NOMO-1 treated with DMSO at 0.1 percent for 48 hours (cell line): Measurements from ENCODE around the gene RAPGEF2.

Source experiments
- DNase-seq: peaks from one replicate; lab custom pipeline; 2025; ENCODE audit not compliant: unreplicated experiment; lab: John Stamatoyannopoulos, UW

The RAPGEF2 gene

DNA sequence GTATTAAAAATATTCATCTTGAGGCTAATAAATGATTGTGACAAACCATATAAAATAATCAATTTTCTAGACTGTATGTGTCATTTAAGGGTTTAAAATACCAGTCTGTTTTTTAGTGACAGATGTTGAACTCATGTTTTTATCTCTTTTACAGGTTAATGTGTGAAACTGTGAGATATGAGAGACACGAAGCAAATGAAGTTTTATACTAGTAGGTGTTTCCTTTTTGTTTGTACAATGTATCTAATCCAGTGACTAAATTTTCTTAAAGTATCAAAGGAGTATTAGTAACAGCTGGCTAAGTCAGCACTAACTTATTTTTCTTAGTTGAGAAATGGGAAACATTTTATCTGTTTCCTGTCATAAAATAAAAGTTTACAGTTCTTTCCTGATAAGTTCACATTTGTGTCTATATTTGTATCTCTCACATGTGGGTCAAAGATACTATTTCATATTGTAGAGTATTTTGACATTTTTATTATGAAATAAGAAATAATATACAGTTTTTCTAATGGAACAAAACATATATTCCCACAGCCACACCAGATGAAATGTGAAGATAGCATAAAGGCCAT lies 90.3 kb downstream of the RAPGEF2 start:
- DNase-seq: no peak

DNA sequence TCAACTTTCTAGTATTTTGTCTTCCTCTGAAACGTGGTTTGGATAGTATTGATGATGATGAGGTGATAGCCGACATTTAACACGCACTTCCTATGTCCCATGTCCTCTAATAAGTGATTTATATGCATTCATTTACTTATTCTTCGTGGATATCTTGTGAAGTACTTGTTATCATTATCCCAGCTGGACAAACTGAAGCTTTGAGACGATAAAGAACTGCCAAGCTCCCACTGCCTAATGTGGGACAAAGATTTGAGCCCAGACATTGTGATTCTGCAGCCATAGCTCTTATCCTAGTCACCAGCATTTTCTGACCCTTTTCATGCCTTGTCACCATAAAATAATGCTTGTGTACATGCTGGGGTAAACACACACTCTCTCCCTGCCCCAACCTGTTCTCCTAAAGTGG lies 92.5 kb downstream of the RAPGEF2 start:
- DNase-seq: no peak

GRCh38 chr4:159197260-159197884 lies 94.5 kb downstream of the RAPGEF2 start:
- no peak for DNase-seq

DNA sequence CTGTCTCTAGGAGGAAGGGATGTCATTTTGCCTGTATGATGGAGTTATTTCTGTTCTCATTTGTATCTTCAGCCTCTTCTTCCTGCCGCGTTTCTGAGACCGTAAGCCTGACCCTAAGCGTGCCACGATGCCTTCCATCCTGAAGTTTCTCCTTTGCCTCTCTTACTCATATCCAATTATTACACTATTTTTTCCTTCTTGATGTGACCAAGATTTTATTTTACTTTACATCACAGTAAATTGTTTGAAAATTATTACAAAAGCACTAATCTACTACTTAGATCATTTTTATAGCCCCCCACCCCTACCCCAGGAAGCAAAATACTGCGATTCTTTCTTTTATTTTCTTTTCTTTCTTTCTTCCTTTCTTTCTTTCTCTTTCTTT lies 95.0 kb downstream of the RAPGEF2 start:
- no peak for DNase-seq

DNA sequence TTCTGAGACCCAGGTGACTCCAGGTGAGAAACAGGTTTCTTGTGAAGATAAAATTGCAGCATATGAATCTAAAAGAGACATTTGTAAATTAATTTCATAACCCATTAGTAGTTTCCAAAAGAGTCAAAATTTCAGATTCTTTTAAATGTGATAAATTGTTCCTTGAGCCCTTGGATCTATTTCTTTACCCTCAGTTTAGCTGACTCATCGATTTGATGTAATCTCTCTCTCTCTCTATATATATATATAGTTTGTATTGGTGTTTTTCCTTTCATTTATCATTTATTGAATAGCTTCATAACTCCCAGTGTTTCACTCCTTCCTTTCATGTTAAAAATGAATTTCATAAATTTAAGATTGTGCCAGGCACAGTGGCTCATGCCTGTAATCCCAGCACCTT lies 96.9 kb downstream of the RAPGEF2 start:
- no peak for DNase-seq

DNA sequence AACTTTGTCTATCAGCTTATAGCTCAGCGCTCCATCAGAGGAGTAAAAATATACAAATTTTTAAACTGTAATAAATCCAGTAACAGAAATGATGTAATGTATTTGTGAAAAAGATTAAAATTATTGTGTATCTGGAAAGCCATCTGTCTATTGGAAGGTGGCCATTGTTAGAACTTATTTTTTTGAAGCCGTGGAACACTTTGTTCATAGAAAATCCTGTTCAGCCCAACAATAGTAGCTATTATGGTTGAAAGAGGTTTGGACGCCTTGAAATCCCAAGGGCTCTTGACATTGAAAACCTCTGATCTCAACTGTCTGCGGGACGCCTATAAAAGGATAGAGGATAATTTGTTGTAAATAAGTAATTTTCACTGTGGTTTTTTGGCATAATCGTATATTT lies 98.3 kb downstream of the RAPGEF2 start:
- DNase-seq: no peak

DNA sequence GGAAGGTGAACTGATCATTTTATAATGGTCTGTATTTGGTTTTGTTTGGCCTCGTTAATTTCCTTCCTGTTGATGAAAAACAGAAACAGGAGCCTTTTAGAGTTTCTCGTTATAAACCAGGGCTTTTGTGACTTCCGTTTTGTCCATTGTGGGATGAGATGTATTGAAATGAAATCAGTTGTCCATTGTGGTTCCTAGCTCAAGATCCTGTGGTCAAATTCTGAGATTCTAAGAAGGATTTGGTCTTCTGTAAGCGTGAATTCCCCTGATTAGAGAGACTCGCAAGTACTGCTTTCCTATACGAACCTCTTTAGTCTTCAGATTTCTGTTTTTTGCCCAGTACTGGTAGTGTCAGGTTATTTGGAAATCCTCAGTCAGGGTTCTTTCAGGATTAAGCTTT lies 101.7 kb downstream of the RAPGEF2 start:
- no peak for DNase-seq

DNA sequence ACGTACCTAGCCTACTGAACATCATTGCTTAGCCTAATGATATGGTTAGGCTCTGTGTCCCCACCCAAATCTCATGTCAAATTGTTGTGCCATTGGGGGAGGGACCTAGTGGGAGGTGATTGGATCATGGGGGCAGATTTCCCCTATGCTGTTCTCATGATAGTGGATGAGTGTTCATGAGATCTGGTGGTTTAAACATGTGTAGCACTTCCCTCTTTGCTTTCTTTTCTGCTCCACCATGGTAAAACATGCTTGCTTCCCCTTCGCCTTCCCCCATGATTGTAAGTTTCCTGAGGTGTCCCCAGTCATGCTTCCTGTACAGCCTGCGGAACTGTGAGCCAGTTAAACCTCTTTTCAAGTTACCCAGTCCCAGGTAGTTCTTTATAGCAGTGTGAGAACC lies 102.6 kb downstream of the RAPGEF2 start:
- DNase-seq: no peak

DNA sequence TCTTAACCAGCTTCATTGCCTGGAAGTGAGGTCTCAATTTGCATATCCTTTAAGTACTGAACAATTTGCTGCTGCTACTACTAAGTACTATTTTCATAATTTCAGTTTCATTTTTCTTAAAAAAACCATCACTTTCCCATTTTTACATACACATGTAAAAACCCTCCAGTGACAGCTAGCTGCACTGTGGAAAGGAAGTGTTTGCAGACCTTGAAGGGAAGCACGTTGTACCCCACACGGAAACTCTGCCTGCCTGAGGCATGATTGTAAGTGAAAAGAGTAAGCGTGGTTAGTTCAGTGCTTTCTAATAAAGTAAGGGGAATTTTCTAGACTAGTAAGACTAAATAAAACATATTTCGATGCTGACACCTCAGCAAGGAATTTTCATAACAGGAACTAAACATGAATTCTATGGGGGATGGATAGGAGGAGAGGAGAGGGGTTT lies 103.6 kb downstream of the RAPGEF2 start:
- no peak for DNase-seq

GRCh38 chr4:159209249-159209648 lies 106.4 kb downstream of the RAPGEF2 start:
- DNase-seq: no peak

GRCh38 chr4:159210975-159211374 lies 108.1 kb downstream of the RAPGEF2 start:
- no peak for DNase-seq

DNA sequence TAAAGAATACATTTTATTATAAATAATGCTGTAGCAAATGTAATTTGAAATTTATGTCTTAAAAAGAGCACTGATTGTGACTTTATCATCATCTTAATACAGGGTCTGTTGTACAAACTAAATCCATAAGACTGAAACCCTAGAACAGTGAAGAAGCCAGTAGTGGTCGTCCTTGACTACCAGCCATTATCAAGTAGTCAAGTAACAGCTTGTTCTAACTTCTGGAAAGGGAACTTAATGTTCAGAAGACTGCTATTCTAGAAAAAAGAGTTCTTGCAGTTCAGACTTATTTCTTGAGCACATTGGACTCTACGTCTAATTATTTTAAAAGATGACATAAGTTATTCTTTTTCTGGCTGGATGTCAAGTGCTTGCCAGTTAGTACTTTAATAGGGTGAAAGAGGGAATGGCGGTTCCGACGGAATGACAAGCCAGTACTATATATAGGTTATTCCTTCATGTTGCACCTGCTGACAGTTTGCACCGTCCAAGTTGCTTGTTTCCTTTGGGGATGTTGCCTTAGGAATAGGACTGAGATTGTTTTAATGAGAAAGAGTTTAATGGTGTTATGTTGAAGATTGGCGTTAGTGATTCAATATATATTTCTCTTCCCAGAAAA lies 109.9 kb downstream of the RAPGEF2 start:
- DNase-seq: no peak

- no peak for DNase-seq
These were observed 114.0 kb downstream of the RAPGEF2 start for GRCh38 chr4:159216834-159217233.

GRCh38 chr4:159219862-159220261 lies 117.0 kb downstream of the RAPGEF2 start:
- DNase-seq: no peak

GRCh38 chr4:159220353-159220752 lies 117.5 kb downstream of the RAPGEF2 start:
- no peak for DNase-seq

DNA sequence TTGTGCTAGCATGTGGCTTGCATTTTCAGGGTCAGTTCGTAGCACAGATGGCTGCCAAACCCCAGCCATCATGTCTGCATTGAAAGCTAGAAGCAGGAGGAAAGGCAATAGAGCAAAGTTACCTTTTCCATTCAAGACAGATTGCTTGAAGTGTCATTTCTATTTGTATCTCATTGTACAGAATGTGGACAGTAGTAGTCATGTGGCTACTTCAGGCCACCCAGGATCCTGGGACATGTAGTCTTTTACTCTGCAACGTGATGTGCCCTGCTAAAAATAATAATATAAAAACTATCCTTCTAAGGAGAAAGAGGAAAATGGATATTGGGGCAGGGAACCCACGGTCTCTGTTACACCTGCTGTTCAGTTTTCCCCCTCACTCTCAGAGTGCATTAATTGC lies 118.4 kb downstream of the RAPGEF2 start:
- no peak for DNase-seq

DNA sequence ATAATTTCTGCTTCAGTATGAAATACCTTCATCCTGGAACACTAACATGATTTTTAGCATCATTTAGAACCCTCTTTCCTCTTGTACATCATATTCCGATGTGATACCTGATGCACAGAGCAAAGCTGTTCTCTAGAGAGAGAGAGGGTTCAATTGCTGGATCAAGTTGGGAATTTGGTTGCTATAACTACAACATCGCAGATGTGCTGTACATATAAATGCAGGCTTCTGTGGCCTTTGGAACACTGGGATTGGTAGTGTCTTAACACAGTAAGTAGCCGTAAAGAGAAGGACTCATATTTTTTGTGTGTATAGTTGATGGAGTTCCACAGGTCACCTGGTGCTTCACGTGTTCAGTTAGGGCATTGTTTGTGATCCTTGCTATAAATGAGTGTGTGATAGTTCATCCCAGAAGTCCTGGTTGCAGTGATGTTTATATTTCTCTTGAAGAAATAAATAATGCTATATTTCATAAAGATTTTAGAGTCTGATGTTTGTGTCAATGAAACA lies 119.2 kb downstream of the RAPGEF2 start:
- no peak for DNase-seq

GRCh38 chr4:159224408-159224807 lies 121.5 kb downstream of the RAPGEF2 start:
- no peak for DNase-seq

GRCh38 chr4:159227378-159227777 lies 124.5 kb downstream of the RAPGEF2 start:
- DNase-seq: no peak

- DNase-seq: no peak
These were observed 125.1 kb downstream of the RAPGEF2 start for GRCh38 chr4:159227984-159228383.

DNA sequence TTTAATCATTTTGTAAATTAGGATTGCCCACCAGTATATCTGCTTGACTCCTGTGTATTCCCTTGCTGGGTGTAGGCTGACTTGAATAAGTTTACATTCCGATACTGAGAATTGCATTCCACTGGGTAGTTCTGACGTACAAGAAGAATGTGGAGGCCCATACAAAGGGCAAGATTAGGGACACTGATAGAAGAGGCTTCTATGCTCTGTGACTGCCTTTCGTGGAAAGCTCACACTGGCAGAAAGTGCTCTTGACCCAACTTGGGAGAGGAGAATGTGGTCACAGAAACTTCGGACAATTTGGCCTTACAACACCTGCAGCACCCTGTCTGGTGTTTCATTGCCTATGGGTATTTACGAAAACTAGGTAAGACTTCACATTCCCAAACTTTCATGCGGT lies 126.3 kb downstream of the RAPGEF2 start:
- no peak for DNase-seq

GRCh38 chr4:159232465-159233106 lies 129.7 kb downstream of the RAPGEF2 start:
- no peak for DNase-seq
